NCI-H748 (cell line): ENCODE results near the gene ST6GAL1.
"Not testable (repeated sequence)": the region's sequence is repeated elsewhere in the genome, so short reads cannot be mapped to it uniquely, and the experiment has no call there.

Experiments
- DNase-seq: peaks from one replicate; lab custom pipeline; 2025; ENCODE audit not compliant: unreplicated experiment; lab: John Stamatoyannopoulos, UW

ST6GAL1 gene

GRCh38 chr3:187042346-187042745, 112.0 kb downstream of the ST6GAL1 start:
- DNase-seq: no peak

GRCh38 chr3:187042874-187043458, 112.6 kb downstream of the ST6GAL1 start:
- DNase-seq: no peak

GRCh38 chr3:187044206-187044605, 113.9 kb downstream of the ST6GAL1 start:
- DNase-seq: no peak

DNA sequence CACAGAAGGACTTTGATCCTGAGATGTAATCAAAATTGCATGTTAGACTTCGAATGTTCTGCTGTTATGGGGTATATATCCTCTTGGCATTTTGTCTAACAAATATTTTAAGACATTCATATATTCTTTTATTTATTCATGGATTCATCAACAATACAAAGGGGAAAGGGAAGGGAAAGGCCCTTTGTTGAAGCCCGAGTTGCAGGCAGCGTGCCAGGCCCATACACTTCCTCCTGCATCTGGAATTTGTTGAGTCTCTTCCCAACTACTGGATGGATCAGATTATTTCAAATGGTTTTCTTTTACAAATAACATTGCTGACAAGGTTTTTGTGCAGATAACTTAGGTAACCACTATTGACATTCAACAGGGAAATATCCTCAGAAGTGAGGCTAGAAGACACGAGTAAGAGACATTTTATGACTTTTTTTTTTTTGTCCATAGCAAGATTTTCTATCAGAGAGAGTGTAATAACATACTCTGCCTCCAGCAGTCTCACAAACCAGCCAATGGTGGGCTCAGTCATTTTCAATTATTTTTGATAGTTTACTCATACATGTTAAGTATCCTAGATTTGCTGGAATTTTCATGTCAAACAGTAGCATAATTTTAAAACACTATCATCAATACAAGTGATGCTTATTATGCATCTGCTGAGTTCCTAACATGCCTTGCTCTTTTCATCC, 114.7 kb downstream of the ST6GAL1 start:
- DNase-seq: no peak

- no peak for DNase-seq
These were observed 115.7 kb downstream of the ST6GAL1 start for GRCh38 chr3:187046033-187046432.

- DNase-seq: no peak
These were observed 119.3 kb downstream of the ST6GAL1 start for GRCh38 chr3:187049462-187050101.

GRCh38 chr3:187051066-187051465, 120.7 kb downstream of the ST6GAL1 start:
- DNase-seq: no peak

GRCh38 chr3:187051724-187052366, 121.5 kb downstream of the ST6GAL1 start:
- DNase-seq: no peak

- not testable (repeated sequence) for DNase-seq
These were observed 122.1 kb downstream of the ST6GAL1 start for GRCh38 chr3:187052427-187052826.

- DNase-seq: not testable (repeated sequence)
These were observed 124.1 kb downstream of the ST6GAL1 start for GRCh38 chr3:187054433-187054832.

DNA sequence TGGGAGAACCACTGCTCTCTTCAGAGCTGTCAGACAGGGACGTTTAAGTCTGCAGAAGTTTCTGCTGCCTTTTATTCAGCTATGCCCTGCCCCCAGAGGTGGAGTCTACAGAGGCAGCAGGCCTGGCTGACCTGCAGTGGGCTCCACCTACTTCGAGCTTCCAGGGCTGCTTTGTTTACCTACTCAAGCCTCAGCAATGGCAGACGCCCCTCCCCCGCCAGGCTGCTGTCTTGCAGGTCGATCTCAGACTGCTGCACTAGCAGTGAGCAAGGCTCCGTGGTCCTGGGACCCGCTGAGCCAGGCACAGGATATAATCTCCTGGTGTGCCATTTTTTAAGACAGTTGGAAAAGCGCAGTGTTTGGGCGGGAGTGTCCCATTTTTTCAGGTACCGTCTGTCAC, 127.5 kb downstream of the ST6GAL1 start:
- DNase-seq: not testable (repeated sequence)

GRCh38 chr3:187061748-187062147, 131.4 kb downstream of the ST6GAL1 start:
- no peak for DNase-seq

DNA sequence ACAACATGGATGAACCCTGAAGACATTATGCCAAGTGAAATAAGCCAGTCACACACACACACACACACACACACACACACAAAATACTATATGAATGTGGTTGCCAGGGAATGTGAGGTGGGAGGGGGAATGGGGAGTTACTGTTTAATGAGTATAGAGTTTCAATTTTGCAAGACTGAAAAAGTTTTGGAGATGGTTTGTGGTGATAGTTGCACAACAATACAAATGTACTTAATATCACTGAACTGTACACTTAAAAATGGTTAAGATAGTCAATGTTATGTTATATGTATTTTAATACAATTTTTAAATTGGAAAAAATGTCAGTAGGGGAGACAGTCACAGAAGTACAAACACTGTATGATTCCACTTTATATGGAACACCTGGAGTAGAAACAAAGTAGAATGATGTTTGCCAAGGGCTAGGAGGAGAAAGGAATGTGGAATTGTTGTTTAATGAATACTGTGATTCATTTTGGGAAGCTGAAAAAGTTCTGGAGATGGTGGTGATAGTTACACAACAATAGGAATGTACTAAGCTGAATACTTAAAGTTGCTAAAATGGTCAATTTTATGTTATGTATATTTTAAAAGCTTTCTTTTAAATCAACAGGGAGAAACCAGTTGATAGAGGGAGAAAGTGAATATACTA, 132.3 kb downstream of the ST6GAL1 start:
- no peak for DNase-seq

GRCh38 chr3:187063286-187064121, 133.2 kb downstream of the ST6GAL1 start:
- DNase-seq: no peak

DNA sequence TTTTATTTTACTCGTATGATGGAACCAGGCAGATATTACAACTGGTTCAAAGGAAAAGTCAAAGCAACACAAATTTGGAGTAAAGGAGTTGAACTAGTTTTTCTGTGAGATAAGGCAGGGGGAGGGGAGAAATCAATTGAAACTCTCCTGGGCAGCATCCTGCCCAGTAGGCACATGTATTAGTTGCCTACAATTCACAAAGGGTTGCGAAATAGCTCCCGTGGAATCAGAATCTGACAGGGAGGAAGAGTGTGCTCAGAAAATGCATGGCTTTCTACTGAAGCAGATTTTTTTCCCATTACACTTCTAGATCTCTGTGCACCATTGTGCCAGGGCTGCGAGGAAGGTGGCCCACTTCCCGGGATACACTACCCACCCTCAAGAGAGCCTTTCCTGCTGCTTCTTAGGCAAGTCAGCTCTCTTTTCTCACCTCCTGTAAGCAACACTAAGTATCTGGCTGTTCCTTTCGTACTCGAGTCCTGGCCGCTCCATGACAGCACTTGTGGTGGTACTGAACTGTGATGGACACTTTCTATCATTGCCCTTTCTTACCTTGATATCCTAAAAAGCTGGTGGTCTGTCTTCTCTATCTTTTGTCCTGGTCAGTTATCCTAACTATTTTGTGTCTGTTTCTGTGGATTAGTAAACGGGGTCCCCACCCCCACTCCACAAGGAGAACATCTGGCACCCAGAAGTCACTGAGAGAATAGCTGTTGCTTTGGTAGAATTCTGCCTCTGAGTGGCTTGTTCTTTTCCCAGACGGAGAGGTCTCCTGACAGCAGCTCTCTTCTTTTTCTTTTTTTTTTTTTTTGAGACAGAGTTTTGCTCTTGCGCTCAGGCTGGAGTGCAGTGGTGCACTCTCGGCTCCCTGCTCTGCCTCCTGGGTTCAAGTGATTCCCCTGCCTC, 134.1 kb downstream of the ST6GAL1 start:
- DNase-seq: no peak

DNA sequence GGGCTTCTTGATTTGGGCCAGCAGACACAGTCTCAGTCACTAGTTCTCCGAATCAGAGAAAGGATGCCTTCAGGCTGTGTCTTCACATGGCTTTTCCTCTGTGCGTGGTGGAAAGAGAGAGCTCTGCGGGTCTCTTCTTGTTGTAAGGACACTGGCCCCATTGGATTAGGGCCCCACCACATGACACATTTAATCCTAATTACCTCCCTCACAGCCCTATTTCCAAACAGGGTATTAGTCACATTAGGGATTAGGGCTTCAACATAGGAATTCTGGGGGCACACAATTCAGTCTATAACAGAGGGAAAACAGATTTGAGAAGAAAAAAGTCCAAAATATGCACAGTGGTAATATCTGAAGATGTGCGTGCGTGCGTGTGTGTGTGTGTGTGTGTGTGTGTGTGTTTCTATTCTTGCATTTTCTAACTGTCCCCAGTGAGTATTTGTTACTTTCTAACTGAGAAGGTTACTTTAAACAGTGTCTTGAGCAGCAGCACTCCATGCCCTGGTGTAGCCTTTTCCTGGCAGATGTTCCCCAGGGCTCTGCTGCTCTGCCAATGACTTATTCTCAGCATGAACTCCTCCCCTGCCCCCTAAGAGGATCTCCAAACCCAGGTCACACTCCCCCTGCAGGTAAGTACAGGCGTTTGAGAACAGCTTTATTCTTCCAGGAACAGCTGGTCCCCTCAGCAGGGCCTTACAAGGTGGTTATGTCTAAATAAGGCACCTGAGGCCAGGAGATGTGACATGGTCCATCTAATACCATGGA, 136.1 kb downstream of the ST6GAL1 start:
- DNase-seq: no peak

GRCh38 chr3:187068787-187069186, 138.5 kb downstream of the ST6GAL1 start:
- no peak for DNase-seq

DNA sequence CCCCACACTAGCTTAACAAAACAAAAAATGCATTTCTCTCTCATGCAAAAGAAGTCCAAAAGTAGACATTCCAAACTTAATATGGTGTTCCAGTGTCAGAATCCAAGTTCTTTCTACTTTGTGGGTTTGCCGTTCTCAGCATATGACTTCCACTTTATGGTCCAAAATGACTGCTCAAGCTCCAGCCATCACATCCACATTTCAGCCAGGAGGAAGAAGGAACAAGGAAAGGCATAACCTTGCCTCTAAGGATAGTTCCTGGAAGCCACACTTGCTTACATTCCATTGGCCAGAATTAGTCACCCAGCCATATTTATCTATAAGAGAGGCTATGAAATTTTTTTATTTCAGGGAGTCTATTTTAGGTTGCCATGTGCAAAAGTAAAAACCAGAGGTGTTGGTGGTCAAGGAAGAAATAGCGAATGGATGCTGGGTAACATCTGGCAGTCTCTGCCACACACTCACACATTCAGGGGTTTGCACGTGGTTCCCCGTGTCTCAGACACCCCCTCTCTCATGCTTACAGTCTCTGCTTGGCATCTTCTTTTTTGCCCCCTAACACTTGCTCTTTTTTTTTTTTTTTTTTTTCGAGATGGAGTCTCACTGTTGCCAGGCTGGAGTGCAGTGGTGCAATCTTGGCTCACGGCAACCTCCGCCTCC, 139.7 kb downstream of the ST6GAL1 start:
- no peak for DNase-seq
